Dermis blood vessel endothelial cell (primary cell): ENCODE data around the gene CORO1C. TPM values are rescaled to one million over a fixed set of nuclear protein-coding genes. Genes with fewer than 3 reads are reported as not detected.
"Not testable (repeated sequence)": the region's sequence is repeated elsewhere in the genome, so short reads cannot be mapped to it uniquely, and the experiment has no call there.

Experiments used
- DNase-seq: peaks from one replicate; pipeline ENCODE4 v3.0.0; 2010
- total RNA-seq: library from RNA; depleted of rRNA; stranded (reverse); fragments of >200 nt; gene quantifications from 2 replicates; pipeline ENCODE4 v1.2.3, GENCODE V29; 2014

Gene CORO1C
- total RNA-seq, 1 donor from 2014 or later: 131 TPM

DNA sequence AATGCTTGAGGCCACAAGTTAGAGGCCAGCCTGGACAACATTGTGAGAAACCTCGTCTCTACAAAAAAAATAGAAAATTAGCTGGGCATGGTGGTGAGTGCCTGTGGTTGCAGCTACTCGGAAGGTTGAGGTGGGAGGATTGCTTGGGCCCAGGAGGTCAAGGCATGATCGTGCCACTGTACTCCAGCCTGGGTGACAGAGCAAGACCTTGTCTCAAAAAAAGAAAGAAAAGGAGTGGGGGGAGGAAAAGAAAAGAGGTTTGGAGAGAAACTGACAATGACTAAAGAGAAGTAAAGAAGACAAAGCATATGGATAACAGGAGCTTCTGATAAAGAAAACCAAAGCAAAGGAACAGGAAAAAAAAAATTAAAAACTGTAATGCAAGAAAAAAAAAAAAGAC, 60.2 kb downstream of the CORO1C start:
- DNase-seq: no peak

DNA sequence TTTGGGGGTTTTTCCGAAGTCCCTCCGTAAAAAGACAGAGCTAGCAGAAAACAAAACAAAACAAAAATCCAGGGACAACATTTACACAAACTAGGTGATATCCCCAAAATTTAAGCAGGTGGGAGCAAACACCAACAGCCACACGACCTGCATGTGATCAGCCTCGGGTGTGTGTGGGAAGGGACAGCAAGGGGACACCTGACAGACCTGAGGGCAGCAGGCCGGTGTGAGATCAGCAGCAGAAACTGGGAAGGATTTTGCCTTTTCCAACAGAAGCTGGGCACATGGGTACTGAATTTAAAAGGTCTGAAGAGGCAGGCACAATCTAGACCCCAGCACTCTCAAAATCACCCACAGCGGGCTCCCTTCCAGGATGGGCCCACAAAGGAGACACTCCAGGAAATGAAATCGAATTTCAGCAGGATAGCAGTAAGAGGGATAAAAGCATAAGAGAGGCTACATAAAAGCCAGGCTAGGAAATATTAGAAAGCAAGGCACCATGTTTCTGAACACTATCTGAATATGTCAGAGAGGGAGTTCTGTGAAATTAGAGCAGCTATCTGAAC, 61.2 kb downstream of the CORO1C start:
- no peak for DNase-seq

DNA sequence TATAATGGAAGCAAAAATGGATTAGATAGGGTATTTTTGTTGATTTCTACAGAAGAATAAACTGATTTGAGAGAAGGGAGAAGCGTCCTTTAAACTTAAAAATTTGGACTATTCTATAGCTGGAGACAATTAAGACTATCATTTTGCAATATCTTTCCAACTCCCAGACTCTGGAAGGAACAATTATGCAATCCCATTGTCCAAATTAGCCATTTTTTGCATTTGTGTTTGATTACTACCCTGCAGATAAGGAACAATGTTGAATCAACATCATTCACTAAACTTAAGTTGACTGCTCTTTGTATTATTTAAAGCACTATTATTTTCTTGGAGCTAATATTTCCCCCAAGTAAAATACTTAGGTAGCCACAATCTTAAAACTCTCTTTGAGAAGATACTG, 62.8 kb downstream of the CORO1C start:
- no peak for DNase-seq

DNA sequence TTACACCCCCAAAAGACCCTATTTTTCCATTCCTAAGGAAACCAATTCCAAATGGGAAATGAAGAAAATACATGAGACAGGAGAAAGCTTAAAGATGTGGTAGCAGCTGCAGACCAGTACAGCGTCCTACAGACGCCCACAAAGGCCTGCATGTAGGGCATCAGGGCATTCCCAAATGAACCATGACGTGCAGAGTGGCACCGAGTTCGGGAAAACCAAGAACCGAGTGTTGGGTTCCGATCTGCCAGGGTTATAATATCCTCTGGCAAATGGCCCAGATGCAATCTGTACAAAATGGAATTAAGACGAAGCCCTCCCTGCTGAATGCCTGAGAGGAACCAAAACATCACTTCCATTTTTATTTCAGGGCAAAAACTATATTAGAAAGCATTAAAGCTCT, 63.3 kb downstream of the CORO1C start:
- no peak for DNase-seq

DNA sequence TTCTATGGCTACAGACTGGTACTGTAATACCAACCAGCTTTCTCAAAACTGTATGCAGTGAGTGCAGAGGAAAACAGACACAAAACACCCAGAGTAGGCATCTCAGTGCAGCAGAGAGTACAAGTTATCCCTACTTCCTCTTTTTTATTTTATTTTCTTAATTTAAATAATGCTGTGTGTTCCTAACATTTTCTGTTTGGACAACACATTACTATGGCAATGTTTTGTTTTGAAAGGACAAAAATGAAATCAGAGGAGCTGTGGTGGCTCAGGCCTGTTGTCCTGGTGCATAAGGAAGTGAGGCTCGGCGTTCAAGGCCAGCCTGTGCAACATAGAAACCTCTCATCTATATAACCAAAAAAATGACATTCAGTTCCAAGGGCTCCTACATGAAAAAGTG, 64.0 kb downstream of the CORO1C start:
- peak; percentile 39 for DNase-seq

DNA sequence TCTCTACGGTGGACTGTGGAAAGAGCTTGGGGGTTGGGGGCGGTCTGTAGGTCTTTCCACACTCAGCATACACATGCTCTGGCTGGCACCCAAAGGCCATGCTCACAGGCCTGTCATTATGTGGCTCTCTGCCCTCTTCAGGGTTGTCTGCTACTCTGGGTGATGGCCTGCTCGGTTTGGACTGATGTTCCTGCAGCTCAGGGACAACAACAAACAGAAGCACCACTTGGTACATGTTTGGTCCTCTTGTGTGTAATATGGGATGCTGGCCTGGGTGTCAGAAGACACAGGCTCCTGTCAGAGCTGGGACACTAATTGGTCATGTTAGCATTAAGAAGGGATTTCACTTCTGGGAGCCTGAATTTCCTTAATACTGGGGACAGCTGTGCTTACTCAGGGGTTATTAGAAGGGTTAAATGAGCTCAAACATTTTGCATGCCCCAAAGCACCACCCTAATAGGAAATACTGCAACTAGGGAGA, 64.9 kb downstream of the CORO1C start:
- DNase-seq: no peak

DNA sequence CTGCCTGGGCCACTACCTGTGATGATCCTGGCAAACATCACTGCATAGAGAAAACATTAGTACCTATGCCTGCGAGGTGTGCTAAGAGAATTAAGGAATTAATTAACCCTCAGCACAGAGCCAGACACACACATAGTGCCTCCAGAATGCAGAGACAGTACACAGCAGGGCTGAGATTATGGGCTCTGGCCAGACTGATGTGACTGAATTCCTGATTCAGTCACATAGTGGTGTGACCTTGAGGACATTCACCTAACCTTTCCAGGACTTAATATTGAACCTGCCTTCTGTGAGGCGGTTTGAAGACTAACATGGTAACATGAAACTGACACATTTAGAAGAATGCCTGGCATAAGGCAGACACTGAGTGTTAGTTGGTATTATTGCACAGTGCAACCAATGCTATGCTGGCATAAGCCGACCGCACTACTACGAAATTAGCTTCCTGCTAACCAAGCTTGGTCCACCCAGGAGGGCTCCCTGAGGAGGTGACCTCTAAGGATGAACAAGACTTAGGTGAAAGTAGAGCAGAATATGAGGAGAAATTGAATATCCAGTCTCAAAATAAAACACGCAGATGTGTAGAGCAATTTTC, 65.6 kb downstream of the CORO1C start:
- no peak for DNase-seq

DNA sequence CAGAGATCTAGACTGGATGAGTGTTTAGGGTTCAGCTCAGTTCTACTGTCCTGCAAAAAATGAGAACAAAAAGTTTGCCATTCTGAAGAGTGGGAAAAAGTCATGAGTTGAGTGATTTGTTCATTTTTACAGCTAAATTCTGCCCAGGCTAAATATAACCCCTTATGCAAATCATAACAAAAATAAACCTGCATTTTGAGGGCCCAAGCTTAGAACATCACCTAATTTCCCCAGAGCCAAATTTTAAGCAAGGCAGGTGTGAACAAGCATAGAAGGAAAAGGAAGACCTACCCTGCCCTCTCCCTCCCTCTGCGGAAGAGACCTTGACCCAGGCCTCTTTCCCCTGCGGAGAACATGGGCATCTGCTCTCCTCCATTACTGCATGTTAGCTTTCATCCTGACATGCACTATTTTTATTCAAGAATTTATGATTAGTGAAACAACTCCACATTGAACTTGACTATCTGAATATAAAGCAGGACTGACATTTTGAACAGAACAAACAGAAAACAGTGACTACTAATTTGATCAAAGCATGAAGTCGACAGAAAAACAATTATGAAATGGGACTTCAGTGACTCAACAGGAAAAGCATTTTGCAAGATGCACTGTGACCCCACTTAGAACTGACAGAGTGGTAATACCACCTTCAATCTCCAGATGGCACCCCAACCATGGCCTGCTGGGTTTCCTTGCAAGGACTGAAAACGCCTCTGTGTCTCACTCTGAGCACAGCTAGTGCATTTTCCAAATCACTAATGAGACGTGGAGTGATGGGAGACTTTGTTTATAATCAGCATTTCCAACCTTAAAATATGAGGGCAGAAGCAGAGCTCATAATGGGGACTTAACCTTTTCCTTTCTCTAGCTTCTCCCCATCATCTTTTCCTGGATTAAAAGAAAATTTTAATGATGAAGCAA, 66.7 kb downstream of the CORO1C start:
- peak; percentile 98 for DNase-seq

DNA sequence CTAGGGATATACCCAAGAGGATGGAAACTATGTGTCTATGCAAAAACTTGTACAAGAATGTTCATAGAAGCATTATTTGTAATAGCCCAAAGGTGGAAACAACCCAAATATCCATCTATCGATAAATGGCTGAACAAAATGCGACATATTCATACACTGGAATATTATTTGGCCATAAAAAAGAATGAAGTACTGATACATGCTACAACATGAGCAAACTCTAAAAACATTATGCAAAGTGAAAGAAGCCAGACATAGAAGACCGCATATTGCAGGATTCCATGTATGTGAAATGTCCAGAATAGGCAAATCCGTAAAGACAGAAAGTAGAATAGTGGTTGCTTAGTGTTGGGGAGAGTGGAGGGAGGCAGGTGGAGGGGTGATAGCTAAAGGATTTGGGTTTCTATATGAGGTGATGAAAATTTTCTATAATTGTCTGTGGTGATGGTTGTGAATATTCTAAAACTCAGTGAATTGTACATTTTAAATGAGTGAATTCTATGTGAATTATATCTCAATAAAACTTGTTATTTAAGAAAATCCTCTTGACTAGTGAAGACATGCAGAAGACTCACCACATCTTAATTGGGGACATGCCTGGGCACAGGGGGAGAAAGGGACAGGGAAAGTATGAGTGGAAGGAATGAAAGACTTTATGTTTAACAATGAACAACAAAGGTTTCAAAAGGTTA, 67.8 kb downstream of the CORO1C start:
- no peak for DNase-seq

DNA sequence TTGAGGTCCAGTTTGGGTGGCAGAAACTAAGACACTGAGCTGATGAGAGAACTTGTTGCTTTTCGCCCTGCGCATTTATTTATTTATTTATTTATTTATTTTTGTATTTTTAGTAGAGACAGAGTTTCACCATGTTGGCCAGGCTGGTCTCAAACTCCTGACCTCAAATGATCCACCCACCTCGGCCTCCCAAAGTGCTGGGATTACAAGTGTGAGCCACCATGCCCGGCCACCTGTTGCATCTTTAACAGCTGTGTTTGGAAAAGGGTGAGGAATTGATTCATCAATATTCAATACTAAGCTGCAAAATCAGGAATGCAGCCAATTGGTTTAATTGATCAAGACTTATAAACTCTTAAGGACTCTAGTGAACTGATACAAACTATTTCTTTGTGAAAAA, 73.2 kb downstream of the CORO1C start:
- not testable (repeated sequence) for DNase-seq

DNA sequence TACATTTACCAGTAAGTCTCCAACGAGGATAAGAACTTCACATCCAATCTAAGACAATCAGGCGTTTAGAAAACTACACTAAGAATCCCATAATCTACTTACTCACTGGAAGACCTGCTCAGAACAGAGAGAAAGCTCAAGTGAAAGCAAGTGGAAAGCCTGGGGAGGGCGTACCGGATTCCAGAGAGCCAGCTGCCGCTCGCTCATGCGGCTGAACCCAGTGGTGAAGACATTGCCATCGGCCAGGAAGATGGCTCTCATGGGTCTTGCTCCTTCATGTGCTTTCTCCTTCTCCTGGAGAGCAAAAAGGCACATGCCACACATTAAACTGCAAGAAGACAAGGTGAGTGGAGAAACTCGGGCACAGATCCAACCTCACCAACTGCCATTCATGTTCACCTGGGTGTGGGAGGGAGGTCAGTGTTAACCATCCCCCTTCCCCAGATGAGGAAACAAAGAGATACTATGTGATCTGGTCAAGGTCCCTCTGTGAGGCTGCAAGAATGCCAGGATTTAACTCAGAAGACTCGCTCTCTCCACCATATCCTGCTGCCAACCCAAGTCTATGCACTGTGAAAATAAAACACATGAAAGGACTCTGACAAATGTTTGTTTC, 74.1 kb downstream of the CORO1C start:
- DNase-seq: no peak

DNA sequence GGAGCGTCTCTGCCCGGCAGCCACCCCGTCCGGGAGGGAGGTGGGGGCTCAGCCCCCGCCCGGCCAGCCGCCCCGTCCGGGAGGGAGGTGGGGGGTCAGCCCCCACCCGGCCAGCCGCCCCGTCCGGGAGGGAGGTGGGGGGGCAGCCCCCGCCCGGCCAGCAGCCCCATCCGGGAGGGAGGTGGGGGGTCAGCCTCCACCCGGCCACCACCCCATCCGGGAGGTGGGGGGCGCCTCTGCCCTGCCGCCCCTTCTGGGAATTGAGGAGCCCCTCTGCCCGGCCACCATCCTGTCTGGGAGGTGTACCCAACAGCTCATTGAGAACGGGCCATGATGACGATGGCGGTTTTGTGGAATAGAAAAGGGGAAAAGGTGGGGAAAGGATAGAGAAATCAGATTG, 75.1 kb downstream of the CORO1C start:
- DNase-seq: not testable (repeated sequence)

DNA sequence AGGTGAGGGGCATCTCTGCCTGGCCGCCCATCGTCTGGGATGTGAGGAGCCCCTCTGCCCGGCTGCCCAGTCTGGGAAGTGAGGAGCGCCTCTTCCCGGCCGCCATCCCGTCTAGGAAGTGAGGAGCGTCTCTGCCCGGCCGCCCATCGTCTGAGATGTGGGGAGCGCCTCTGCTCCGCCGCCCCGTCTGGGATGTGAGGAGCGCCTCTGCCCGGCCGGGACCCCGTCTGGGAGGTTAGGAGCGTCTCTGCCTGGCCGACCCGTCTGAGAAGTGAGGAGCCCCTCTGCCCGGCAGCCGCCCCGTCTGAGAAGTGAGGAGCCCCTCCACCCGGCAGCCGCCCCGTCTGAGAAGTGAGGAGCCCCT, 75.5 kb downstream of the CORO1C start:
- not testable (repeated sequence) for DNase-seq

DNA sequence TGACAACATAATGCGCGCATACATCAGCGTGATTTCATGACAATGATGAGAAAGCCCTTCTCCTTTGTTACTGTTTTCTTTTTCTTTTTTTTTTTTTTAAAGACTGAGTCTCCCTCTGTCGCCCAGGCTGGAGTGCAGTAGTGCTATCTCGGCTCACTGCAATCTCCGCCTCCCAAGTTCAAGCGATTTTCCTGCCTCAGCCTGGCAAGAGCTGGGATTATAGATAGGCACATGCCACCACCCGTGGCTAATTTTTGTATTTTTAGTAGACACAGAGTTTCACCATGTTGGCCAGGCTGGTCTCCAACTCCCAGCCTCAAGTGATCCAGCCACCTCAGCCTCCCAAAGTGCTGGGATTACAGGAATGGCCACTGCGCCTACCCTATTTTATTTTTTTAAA, 76.7 kb downstream of the CORO1C start:
- DNase-seq: not testable (repeated sequence)

DNA sequence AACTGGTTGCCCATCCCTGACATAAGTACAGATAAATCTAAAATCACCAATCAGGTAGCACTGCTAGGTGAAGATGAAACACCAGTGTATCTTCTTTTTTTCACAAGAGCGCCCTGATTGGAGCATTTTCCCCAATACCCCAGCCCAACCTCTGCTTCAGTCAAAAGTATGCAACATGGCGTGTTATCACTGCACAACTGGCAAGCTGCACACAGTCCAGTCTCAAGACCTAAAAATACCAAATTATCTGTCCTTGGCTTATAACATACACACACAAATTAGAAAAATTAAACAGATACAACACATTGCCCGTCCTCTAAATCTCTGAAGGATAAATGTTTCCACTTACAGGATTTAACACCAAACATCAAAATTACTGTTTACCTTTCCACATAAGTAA, 77.4 kb downstream of the CORO1C start:
- DNase-seq: no peak

DNA sequence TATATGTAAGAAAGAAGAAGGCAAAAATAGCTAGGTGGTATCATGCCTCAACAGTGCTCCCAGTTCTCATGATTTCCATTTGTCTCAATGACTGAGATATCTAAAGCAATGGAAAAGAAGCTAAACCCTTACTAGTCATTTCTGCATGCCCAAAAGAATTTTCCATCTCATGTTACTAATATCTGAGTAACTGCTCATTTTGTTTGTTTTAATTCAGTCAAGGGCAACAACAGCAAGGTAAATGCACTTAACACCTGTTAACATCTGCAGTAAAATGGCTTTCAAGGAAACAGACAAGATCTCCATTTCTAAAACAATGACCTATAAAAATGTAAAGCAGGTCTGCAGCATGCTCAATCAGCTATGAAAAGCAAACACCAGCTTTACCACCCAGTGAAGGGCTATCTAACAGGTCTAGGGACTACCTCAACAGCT, 78.2 kb downstream of the CORO1C start:
- no peak for DNase-seq

DNA sequence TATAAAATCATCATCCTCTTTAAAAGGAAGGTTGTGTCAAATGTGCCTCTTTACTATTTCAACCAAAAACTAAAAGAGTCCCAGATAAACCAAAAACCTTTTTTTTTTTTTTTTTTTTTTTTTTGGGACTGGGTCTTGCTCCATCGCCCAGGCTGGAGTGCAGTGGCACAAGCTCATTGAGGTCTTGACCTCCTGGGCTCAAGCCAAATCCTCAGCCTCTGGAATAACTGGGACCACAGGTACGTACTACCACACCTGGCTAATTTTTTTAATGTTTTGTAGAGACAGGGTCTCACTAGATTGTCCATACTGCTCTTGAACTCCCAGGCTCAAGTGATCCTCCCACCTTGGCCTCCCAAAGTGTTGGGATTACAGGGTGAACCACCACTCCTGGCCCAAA, 81.2 kb downstream of the CORO1C start:
- no peak for DNase-seq

DNA sequence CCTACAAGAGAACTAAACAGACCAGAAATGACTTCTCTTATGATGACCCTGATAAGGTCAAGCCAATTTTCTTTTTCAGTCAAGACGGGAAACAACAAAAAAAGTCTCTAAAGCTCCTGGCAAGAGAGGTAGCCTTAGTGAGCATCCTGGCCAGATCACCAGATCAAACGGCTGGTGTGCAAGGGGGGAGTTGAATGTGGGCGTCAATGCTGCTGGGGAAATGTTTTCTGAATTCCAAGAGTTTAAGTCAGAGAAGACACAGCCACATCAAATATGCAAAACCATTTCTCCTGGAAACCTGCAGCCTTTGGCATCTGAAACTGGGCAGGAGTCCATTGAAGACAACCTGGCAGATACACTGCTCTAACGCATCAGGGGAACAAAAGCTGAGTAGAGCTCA, 81.6 kb downstream of the CORO1C start:
- DNase-seq: peak; percentile 88

DNA sequence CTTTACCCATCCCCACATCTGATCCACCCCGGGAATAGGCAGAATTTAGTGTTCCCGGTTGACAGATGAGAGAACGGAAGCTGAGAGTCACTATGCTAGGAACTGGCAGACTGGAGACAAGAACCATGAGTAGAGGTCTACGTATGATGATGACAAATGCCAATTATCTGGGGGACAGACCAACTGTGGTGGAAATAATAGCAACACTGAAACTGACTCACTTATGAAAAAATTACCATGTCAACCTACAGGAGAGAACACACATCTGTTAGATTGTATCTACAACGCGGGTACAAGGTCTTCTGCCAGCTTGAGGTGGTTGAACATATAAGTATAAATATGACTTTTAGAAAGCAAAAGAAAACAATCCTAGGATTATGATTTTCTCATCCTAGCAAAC, 82.2 kb downstream of the CORO1C start:
- DNase-seq: peak; percentile 62

DNA sequence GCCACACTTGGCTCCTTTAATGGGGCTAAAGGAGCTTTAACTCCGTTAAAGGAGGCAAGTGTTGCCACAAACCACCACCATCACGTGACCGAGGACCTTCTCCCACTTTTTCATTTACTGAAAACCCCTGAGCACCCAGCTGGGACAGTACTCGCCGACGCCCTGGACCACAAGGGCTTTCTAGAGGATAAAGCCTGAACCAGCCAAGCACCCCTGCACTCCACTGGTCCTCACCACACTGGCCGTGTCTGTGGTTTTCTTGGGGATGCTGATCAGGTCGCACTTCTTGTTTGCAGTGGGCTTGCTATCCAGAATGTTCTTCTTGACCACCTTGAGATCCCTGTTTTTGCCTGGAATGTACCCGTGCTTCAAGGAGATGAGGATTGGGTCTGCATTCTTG, 82.9 kb downstream of the CORO1C start:
- no peak for DNase-seq

DNA sequence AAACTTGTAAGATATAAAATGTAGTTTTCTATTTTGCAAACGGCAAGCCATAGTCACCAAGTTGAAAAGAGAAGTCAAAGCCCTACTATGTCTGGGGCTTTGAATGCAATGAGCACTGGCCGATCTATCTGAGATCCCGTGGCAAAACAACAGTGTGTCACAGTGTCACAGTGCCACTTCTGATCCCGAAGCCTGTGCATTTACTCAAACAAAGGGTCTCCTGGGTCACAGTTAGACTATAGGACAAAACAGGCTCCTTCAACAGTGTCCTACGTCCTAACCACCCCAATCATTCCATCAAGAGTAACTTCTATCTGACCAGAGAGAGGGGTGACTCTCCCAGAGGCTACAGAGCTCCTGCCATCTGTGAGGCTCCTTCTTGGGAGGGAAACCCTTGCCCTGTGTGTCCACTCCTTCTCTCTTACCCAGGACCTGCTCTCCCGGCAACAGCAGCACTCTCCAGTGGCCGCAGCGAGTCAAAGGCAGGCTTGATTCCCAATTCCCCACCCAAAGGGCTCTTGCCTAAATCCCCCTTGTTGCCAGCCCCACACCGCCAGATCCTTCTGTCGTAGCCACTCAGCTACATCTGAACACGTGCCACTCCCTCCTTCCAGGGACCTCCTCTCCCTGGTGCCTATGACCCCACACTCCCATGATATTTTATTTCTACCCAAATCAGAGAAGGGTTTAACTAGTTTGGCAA, 83.6 kb downstream of the CORO1C start:
- DNase-seq: no peak
